Ishikawa (cell line): ENCODE results near the gene TRPC4AP.

Experiments
- CEBPB ChIP-seq: IDR thresholded peaks from 2 replicates; pipeline ENCODE4 v1.6.1; 2012
- CREB1 ChIP-seq: IDR thresholded peaks from 2 replicates; pipeline ENCODE4 v1.6.1; 2012; ENCODE audit warnings: low read depth
- EGR1 ChIP-seq: IDR thresholded peaks from 2 replicates; pipeline ENCODE4 v1.6.1; 2012
- EP300 ChIP-seq: IDR thresholded peaks from 2 replicates; pipeline ENCODE4 v1.6.1; 2012; ENCODE audit warnings: borderline replicate concordance
- FOXM1 ChIP-seq: IDR thresholded peaks from 2 replicates; pipeline ENCODE4 v1.6.1; 2012; ENCODE audit warnings: low read depth, borderline replicate concordance
- MAX ChIP-seq: IDR thresholded peaks from 2 replicates; pipeline ENCODE4 v1.6.1; 2012
- NFIC ChIP-seq: IDR thresholded peaks from 2 replicates; pipeline ENCODE4 v1.6.1; 2012
- RAD21 ChIP-seq: IDR thresholded peaks from 2 replicates; pipeline ENCODE4 v1.6.1; 2012; ENCODE audit warnings: low read depth
- REST ChIP-seq: IDR thresholded peaks from 2 replicates; pipeline ENCODE4 v1.6.1; 2012; ENCODE audit warnings: low read depth, mild to moderate bottlenecking
- TAF1 ChIP-seq: IDR thresholded peaks from 2 replicates; pipeline ENCODE4 v1.6.1; 2012; ENCODE audit warnings: low read depth, mild to moderate bottlenecking
- TCF12 ChIP-seq: IDR thresholded peaks from 2 replicates; pipeline ENCODE4 v1.6.1; 2012; ENCODE audit warnings: low read depth
- TEAD4 ChIP-seq: IDR thresholded peaks from 2 replicates; pipeline ENCODE4 v1.6.1; 2012
- USF1 ChIP-seq: IDR thresholded peaks from 2 replicates; pipeline ENCODE4 v1.6.1; 2012
- YY1 ChIP-seq: IDR thresholded peaks from 2 replicates; pipeline ENCODE4 v1.6.1; 2012; ENCODE audit warnings: low read depth
- ZBTB7A ChIP-seq: IDR thresholded peaks from 2 replicates; pipeline ENCODE4 v1.6.1; 2012; ENCODE audit warnings: low read depth

The TRPC4AP gene

GRCh38 chr20:35014537-35014936 lies 78.1 kb downstream of the TRPC4AP start:
- no peak for TF ChIP-seq RAD21
- TF ChIP-seq NFIC = no peak
- TF ChIP-seq TAF1 = no peak

- TF ChIP-seq CREB1 (no peak), TCF12 (no peak), EP300 (no peak), ZBTB7A (no peak), YY1 (no peak), USF1 (no peak), EGR1 (no peak), TAF1 (no peak), NFIC (no peak), MAX (no peak), REST (no peak), CEBPB (no peak), RAD21 (no peak), TEAD4 (no peak), FOXM1 (no peak)
Measured at GRCh38 chr20:35013421-35014411, 78.9 kb downstream of the TRPC4AP start.

GRCh38 chr20:35012227-35013069 lies 80.2 kb downstream of the TRPC4AP start:
- TF ChIP-seq CREB1 = no peak
- no peak for TF ChIP-seq USF1
- TF ChIP-seq RAD21 = no peak
- no peak for TF ChIP-seq TAF1
- no peak for TF ChIP-seq TEAD4
- no peak for TF ChIP-seq EGR1
- no peak for TF ChIP-seq NFIC

- TF ChIP-seq REST (no peak), ZBTB7A (no peak), CREB1 (no peak), TEAD4 (no peak), NFIC (no peak), RAD21 (no peak), MAX (no peak), CEBPB (no peak), EP300 (no peak), USF1 (no peak), FOXM1 (no peak), TAF1 (no peak), EGR1 (no peak), YY1 (no peak), TCF12 (no peak)
Measured at GRCh38 chr20:35011589-35012226, 80.9 kb downstream of the TRPC4AP start.
